KOPT-K1 (cell line): ENCODE data around the gene TRIM5.
A peak's percentile ranks its signal among the peaks of the same experiment; 100 is the strongest.
"Not testable (repeated sequence)": the region's sequence is repeated elsewhere in the genome, so short reads cannot be mapped to it uniquely, and the experiment has no call there.

Experiments
- H3K27ac ChIP-seq: fragments of 200-600 bp; sonication (generic); 2 replicates; pipeline ENCODE4 v1.5.1; 2016; ENCODE audit warnings: antibody characterized with exemption, mild to moderate bottlenecking, low read depth, low read length; ENCODE audit not compliant: poor library complexity, severe bottlenecking
- H3K36me3 ChIP-seq: fragments of 200-600 bp; sonication (generic); 2 replicates; pipeline ENCODE4 v1.5.1; 2017; ENCODE audit warnings: antibody characterized with exemption, mild to moderate bottlenecking, low read length, moderate library complexity; ENCODE audit not compliant: insufficient read depth
- H3K9me3 ChIP-seq: fragments of 200-600 bp; sonication (generic); 2 replicates; pipeline ENCODE4 v1.5.1; 2017; ENCODE audit warnings: antibody characterized with exemption, low read length, mild to moderate bottlenecking; ENCODE audit not compliant: insufficient read depth, poor library complexity, severe bottlenecking

TRIM5 gene

GRCh38 chr11:5666402-5666793, 18.5 kb downstream of the TRIM5 start:
- no peaks in the 10 kb centered on the region for H3K9me3 ChIP-seq
- no peak overlapping the region for H3K27ac ChIP-seq
- H3K36me3 ChIP-seq: peaks cover 66% of the 10 kb centered on the region

GRCh38 chr11:5665746-5666401, 19.0 kb downstream of the TRIM5 start:
- Histone ChIP-seq H3K9me3 (no peaks in the 10 kb centered on the region), H3K27ac (no peak overlapping the region), H3K36me3 (peaks cover 64% of the 10 kb centered on the region)

GRCh38 chr11:5665051-5665570, 19.8 kb downstream of the TRIM5 start:
- Histone ChIP-seq H3K27ac (no peak overlapping the region), H3K9me3 (no peaks in the 10 kb centered on the region), H3K36me3 (peaks cover 57% of the 10 kb centered on the region)

- Histone ChIP-seq H3K9me3 (no peaks in the 10 kb centered on the region), H3K27ac (no peak overlapping the region), H3K36me3 (peaks cover 44% of the 10 kb centered on the region)
Observed at GRCh38 chr11:5663511-5663910, 21.4 kb downstream of the TRIM5 start.

- no peaks in the 10 kb centered on the region for H3K9me3 ChIP-seq
- H3K36me3 ChIP-seq: 0 out of 2 replicates have a peak, but pooled peaks cover 1% of the 10 kb centered on the region
- H3K27ac ChIP-seq: no peak overlapping the region
Observed at GRCh38 chr11:5658318-5658717, 26.6 kb downstream of the TRIM5 start.

- H3K9me3 ChIP-seq, H3K27ac ChIP-seq: not testable (repeated sequence)
Observed at GRCh38 chr11:5656956-5657355, 27.9 kb downstream of the TRIM5 start.

GRCh38 chr11:5655474-5655873, 29.4 kb downstream of the TRIM5 start:
- Histone ChIP-seq H3K27ac (no peak overlapping the region), H3K36me3 (no peaks in the 10 kb centered on the region), H3K9me3 (no peaks in the 10 kb centered on the region)

More at GRCh38 chr11:5656956-5657355, 27.9 kb downstream of the TRIM5 start:
- H3K36me3 ChIP-seq: not testable (repeated sequence)

- Histone ChIP-seq H3K36me3 (peaks cover 12% of the 10 kb centered on the region; the same call in 1 of the 2 replicates), H3K27ac (no peak overlapping the region), H3K9me3 (no peaks in the 10 kb centered on the region)
Observed at GRCh38 chr11:5646139-5646538, 38.7 kb downstream of the TRIM5 start.

- Histone ChIP-seq H3K36me3 (peaks cover 14% of the 10 kb centered on the region; the same call in 1 of the 2 replicates), H3K27ac (no peak overlapping the region), H3K9me3 (no peaks in the 10 kb centered on the region)
Observed at GRCh38 chr11:5643585-5643984, 41.3 kb downstream of the TRIM5 start.

- no peaks in the 10 kb centered on the region for H3K9me3 ChIP-seq
- peaks cover 14% of the 10 kb centered on the region; the same call in 1 of the 2 replicates for H3K36me3 ChIP-seq
- no peak overlapping the region for H3K27ac ChIP-seq
Observed at GRCh38 chr11:5639953-5640352, 44.9 kb downstream of the TRIM5 start.

- Histone ChIP-seq H3K9me3 (no peaks in the 10 kb centered on the region), H3K36me3 (no peaks in the 10 kb centered on the region), H3K27ac (no peak overlapping the region)
Observed at GRCh38 chr11:5631969-5632635, 52.8 kb downstream of the TRIM5 start.

GRCh38 chr11:5631417-5631816, 53.5 kb downstream of the TRIM5 start:
- no peak overlapping the region for H3K27ac ChIP-seq
- H3K36me3 ChIP-seq: no peaks in the 10 kb centered on the region

GRCh38 chr11:5626196-5626595, 58.7 kb downstream of the TRIM5 start:
- no peak overlapping the region for H3K27ac ChIP-seq
- H3K36me3 ChIP-seq: no peaks in the 10 kb centered on the region
- H3K9me3 ChIP-seq: no peaks in the 10 kb centered on the region

More at GRCh38 chr11:5631417-5631816, 53.5 kb downstream of the TRIM5 start:
- H3K9me3 ChIP-seq: no peaks in the 10 kb centered on the region

GRCh38 chr11:5625281-5625680, 59.6 kb downstream of the TRIM5 start:
- Histone ChIP-seq H3K27ac (peak overlapping the region; percentile 68), H3K36me3 (no peaks in the 10 kb centered on the region), H3K9me3 (no peaks in the 10 kb centered on the region)

GRCh38 chr11:5624489-5625279, 60.2 kb downstream of the TRIM5 start, which contains the start of gene TRIM34:
TRIM34 (plus strand) TSS chr11:5625001; CDS start chr11:5632332, 7,331 bp downstream.
- Histone ChIP-seq H3K9me3 (no peaks in the 10 kb centered on the region), H3K36me3 (no peaks in the 10 kb centered on the region), H3K27ac (peak within 1 kb of the TSS; percentile 68)
